Activated T-cell treated with anti-CD3 and anti-CD28 coated beads for 1 hour (primary cell): ENCODE measurements around the gene SLC25A25.

ENCODE experiments used
- DNase-seq: peaks from one replicate; pipeline ENCODE4 v3.0.0-alpha.2; 2020; ENCODE audit warnings: low read depth

Gene SLC25A25

GRCh38 chr9:128145536-128145935 is 77.5 kb downstream of the SLC25A25 start:
- no peak for DNase-seq

- no peak for DNase-seq
Observed at GRCh38 chr9:128145951-128146351, 77.9 kb downstream of the SLC25A25 start.

- no peak for DNase-seq
Observed at GRCh38 chr9:128146591-128147120, 78.6 kb downstream of the SLC25A25 start.

- DNase-seq = no peak
Observed at GRCh38 chr9:128148509-128149000, 80.5 kb downstream of the SLC25A25 start.

- DNase-seq = no peak
Observed at GRCh38 chr9:128149001-128149701, 81.1 kb downstream of the SLC25A25 start, which contains the start of gene LCN2. Gene LCN2, plus strand, starts transcription at chr9:128149453. Its CDS starts 73 bp downstream, at chr9:128149526.

GRCh38 chr9:128149951-128150593 is 82.0 kb downstream of the SLC25A25 start:
- DNase-seq = no peak

- DNase-seq = no peak
Observed at GRCh38 chr9:128150594-128151308, 82.7 kb downstream of the SLC25A25 start.

- DNase-seq = no peak
Observed at GRCh38 chr9:128151309-128152132, 83.5 kb downstream of the SLC25A25 start.

GRCh38 chr9:128152133-128153059 is 84.4 kb downstream of the SLC25A25 start:
- DNase-seq = no peak

- DNase-seq = no peak
Observed at GRCh38 chr9:128153060-128153946, 85.3 kb downstream of the SLC25A25 start.

GRCh38 chr9:128153947-128154695 is 86.1 kb downstream of the SLC25A25 start:
- DNase-seq = no peak

GRCh38 chr9:128155736-128156500 is 87.9 kb downstream of the SLC25A25 start:
- no peak for DNase-seq
